Neuronal stem cell (in vitro differentiated cells): ENCODE results near the gene TBC1D4.

Experiments used
- DNase-seq: peaks from one replicate; pipeline ENCODE4 v3.0.0-alpha.2; 2013; ENCODE audit warnings: low spot score
- H2AFZ ChIP-seq: one replicate; pipeline ENCODE4 v1.6.1; 2013; ENCODE audit warnings: mild to moderate bottlenecking, low read length, inconsistent platforms
- H2AK5ac ChIP-seq: 2 replicates; pipeline ENCODE4 v1.6.1; 2013; ENCODE audit warnings: low read depth, mild to moderate bottlenecking, inconsistent platforms, low read length, moderate library complexity, mixed read lengths
- H2BK120ac ChIP-seq: 2 replicates; pipeline ENCODE4 v1.6.1; 2013; ENCODE audit warnings: low read depth, mild to moderate bottlenecking, inconsistent platforms, low read length, moderate library complexity, mixed read lengths
- H2BK12ac ChIP-seq: one replicate; pipeline ENCODE4 v1.6.1; 2013; ENCODE audit warnings: low read length, inconsistent platforms
- H2BK15ac ChIP-seq: 2 replicates; pipeline ENCODE4 v1.6.1; 2013; ENCODE audit warnings: mild to moderate bottlenecking, low read length, inconsistent platforms, mixed read lengths
- H2BK5ac ChIP-seq: one replicate; pipeline ENCODE4 v1.6.1; 2013; ENCODE audit warnings: inconsistent platforms, mild to moderate bottlenecking, low read length, moderate library complexity
- H3K14ac ChIP-seq: one replicate; pipeline ENCODE4 v1.6.1; 2013; ENCODE audit warnings: low read length, inconsistent platforms
- H3K18ac ChIP-seq: 2 replicates; pipeline ENCODE4 v1.6.1; 2013; ENCODE audit warnings: low read length, inconsistent platforms
- H3K23ac ChIP-seq: 2 replicates; pipeline ENCODE4 v1.6.1; 2013; ENCODE audit warnings: low read depth, mild to moderate bottlenecking, mixed read lengths, low read length, inconsistent platforms; ENCODE audit not compliant: poor library complexity
- H3K27ac ChIP-seq: replicated peaks from 3 replicates; pipeline ENCODE4 v1.5.1; 2013; ENCODE audit warnings: low read length, inconsistent platforms
- H3K27me3 ChIP-seq, 3 experiments: 2 replicates each; pipeline ENCODE4 v1.6.1; 2013; ENCODE audit warnings: low read length in 3 of 3, mild to moderate bottlenecking in 2 of 3, inconsistent platforms in 1 of 3, low read depth in 1 of 3, mixed read lengths in 1 of 3, moderate library complexity in 1 of 3; ENCODE audit not compliant: control insufficient read depth in 3 of 3, insufficient read depth in 3 of 3
- H3K36me3 ChIP-seq, 2 donors: replicated peaks in 1 of 2; 2 replicates each; pipeline ENCODE4 v1.6.1; 2013; ENCODE audit warnings: low read length in 2 of 2; ENCODE audit not compliant: control insufficient read depth in 2 of 2, insufficient read depth in 2 of 2
- H3K4ac ChIP-seq: 2 replicates; pipeline ENCODE4 v1.6.1; 2013; ENCODE audit warnings: inconsistent platforms, mild to moderate bottlenecking, low read length, moderate library complexity
- H3K4me1 ChIP-seq, 2 donors: 1 replicate in 1 of 2; 2 replicates in 1 of 2; pipeline ENCODE4 v1.6.1; 2013; ENCODE audit warnings: low read length in 2 of 2, low read depth in 1 of 2; ENCODE audit not compliant: control insufficient read depth in 2 of 2, insufficient read depth in 1 of 2
- H3K4me2 ChIP-seq: one replicate; pipeline ENCODE4 v1.6.1; 2013; ENCODE audit warnings: mild to moderate bottlenecking, low read length, inconsistent platforms; ENCODE audit not compliant: insufficient read depth, poor library complexity, severe bottlenecking
- H3K4me3 ChIP-seq, 2 donors: 2 replicates each; pipeline ENCODE4 v1.5.1; 2013; ENCODE audit warnings: low read length in 2 of 2, mild to moderate bottlenecking in 2 of 2, inconsistent platforms in 1 of 2, moderate library complexity in 1 of 2
- H3K79me1 ChIP-seq: one replicate; pipeline ENCODE4 v1.6.1; 2013; ENCODE audit warnings: low read depth, mild to moderate bottlenecking, inconsistent platforms, low read length, moderate library complexity
- H3K9ac ChIP-seq: one replicate; pipeline ENCODE4 v1.6.1; 2013; ENCODE audit warnings: mild to moderate bottlenecking, low read depth, low read length, inconsistent platforms; ENCODE audit not compliant: poor library complexity
- H3K9me3 ChIP-seq, 2 donors: replicated peaks in 1 of 2; 2 replicates each; pipeline versions ENCODE3 to v1.6.1; 2013; ENCODE audit warnings: low read length in 2 of 2, mild to moderate bottlenecking in 2 of 2, inconsistent platforms in 1 of 2, low read depth in 1 of 2, mixed read lengths in 1 of 2, moderate library complexity in 1 of 2; ENCODE audit not compliant: control insufficient read depth in 2 of 2, insufficient read depth in 1 of 2
- H4K8ac ChIP-seq: one replicate; pipeline ENCODE4 v1.6.1; 2013; ENCODE audit warnings: low read depth, mild to moderate bottlenecking, inconsistent platforms, low read length, moderate library complexity
- H4K91ac ChIP-seq: one replicate; pipeline ENCODE4 v1.6.1; 2013; ENCODE audit warnings: low read length, low read depth, mild to moderate bottlenecking, inconsistent platforms; ENCODE audit not compliant: poor library complexity
- WGBS, 2 donors: extraction: QIAGEN DNeasy Blood & Tissue Kit; methylation state at CpG; one replicate each; pipeline ENCODE4 v1.1.7; 2013; ENCODE audit warnings: missing lambda C conversion rate in 2 of 2, mixed read lengths in 1 of 2; ENCODE audit not compliant: insufficient read length in 2 of 2, insufficient replicate concordance in 1 of 2; ENCODE audit errors: extremely low coverage in 2 of 2; 5-methylcytosine and 5-hydroxymethylcytosine counted together

Gene TBC1D4

DNA sequence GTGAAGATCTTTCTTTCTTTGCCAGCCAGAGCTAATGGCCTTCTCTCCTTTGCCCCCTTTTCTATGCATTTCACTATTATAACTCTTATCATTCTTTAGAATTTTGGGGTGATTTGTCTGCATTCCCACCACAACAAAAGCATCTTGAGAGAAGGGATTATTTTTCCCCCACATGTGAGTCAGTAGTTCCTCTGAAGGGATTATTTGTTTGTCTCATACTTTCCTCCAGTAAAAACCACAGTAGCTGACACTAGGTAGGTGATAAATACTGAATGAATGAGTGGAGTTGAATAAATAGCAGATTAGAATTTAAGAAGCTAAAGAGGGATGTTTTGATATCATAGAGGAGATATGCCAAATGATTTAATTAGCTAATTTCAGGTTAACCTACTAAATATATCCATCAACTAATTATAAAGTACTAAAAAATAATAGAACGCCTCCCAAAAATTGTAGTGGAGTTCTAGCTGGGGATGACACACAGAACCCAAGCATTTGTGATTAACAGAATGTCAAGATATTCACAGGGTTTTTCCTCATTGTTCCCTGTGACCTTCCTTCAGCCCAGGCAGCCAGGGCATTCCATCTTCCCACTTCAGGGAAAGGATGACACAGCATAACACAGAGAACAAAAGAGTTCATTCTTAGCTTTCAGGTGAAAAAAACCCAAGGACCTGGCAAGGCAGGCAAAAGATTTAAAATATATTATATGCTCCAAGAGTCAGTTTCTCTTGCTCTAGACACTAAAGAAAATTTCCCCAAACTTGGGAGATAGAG lies 3.5 kb upstream of the TBC1D4 start:
- no peak overlapping the region for H2BK15ac ChIP-seq

GRCh38 chr13:75482820-75483079 lies 781 bp upstream of the TBC1D4 start:
- Histone ChIP-seq H3K23ac (no peak overlapping the region), H4K8ac (no peak overlapping the region), H3K27me3 (no peaks in the 10 kb centered on the region), H2AK5ac (no peak overlapping the region), H2AFZ (peak overlapping the region; percentile 98), H2BK12ac (no peak overlapping the region), H3K9ac (no peak overlapping the region), H3K4me1 (peaks cover 4 to 5% of the 10 kb centered on the region in 2 donors), H3K14ac (no peak overlapping the region), H3K27ac (no peak overlapping the region), H3K4me3 (peak overlapping the region in 1 of 2 donors; percentile 77), H2BK5ac (no peak overlapping the region), H2BK15ac (no peak overlapping the region), H3K79me1 (peaks cover 1% of the 10 kb centered on the region), H3K9me3 (no peaks in the 10 kb centered on the region), H2BK120ac (no peak overlapping the region), H3K18ac (no peak overlapping the region), H3K4me2 (no peak overlapping the region), H3K36me3 (no peaks in the 10 kb centered on the region), H3K4ac (no peak overlapping the region), H4K91ac (no peak overlapping the region)
- DNase-seq = no peak
- WGBS, 2 donors = no CpG with 5 or more reads among the region's 1 CpG

More for the DNA sequence above, 3.5 kb upstream of the TBC1D4 start:
- no peak overlapping the region for H3K14ac ChIP-seq
- H4K8ac ChIP-seq = no peak overlapping the region
- no peak overlapping the region for H2AK5ac ChIP-seq
- DNase-seq = no peak
- H3K4me3 ChIP-seq = no peak overlapping the region
- no peak overlapping the region for H3K4ac ChIP-seq
- no peak overlapping the region for H4K91ac ChIP-seq
- peaks cover 4 to 5% of the 10 kb centered on the region in 2 donors for H3K4me1 ChIP-seq
- no peak overlapping the region for H3K27ac ChIP-seq
- H2BK120ac ChIP-seq = no peak overlapping the region
- H3K18ac ChIP-seq = no peak overlapping the region
- no peak overlapping the region for H3K9ac ChIP-seq
- no peaks in the 10 kb centered on the region for H3K36me3 ChIP-seq
- no peaks in the 10 kb centered on the region for H3K9me3 ChIP-seq
- no peak overlapping the region for H2AFZ ChIP-seq
- H3K27me3 ChIP-seq = no peaks in the 10 kb centered on the region
- no CpG with 5 or more reads among the region's 1 CpG for WGBS, 2 donors
- H2BK12ac ChIP-seq = no peak overlapping the region
- H2BK5ac ChIP-seq = no peak overlapping the region
- no peak overlapping the region for H3K4me2 ChIP-seq
- no peak overlapping the region for H3K23ac ChIP-seq
- peaks cover 1% of the 10 kb centered on the region for H3K79me1 ChIP-seq

GRCh38 chr13:75481176-75482069 lies 546 bp downstream of the TBC1D4 start:
- H3K79me1 ChIP-seq = peaks cover 1% of the 10 kb centered on the region
- H3K9ac ChIP-seq = peak overlapping the region; percentile 93
- H2AFZ ChIP-seq = peak overlapping the region; percentile 98
- H3K4me1 ChIP-seq = peaks cover 4 to 5% of the 10 kb centered on the region in 2 donors
- H3K23ac ChIP-seq = peak overlapping the region; percentile 85
- H3K27me3 ChIP-seq = no peaks in the 10 kb centered on the region
- no peaks in the 10 kb centered on the region for H3K36me3 ChIP-seq
- H2BK15ac ChIP-seq = peak overlapping the region; percentile 96
- H4K91ac ChIP-seq = no peak overlapping the region
- peak; percentile 51 for DNase-seq
- H3K4me3 ChIP-seq = peak overlapping the region; percentile 77 to 99
- no peaks in the 10 kb centered on the region for H3K9me3 ChIP-seq
- no peak overlapping the region for H2BK12ac ChIP-seq
- H2AK5ac ChIP-seq = peak overlapping the region; percentile 81
- peak overlapping the region; percentile 23 for H3K4ac ChIP-seq
- H3K14ac ChIP-seq = peak overlapping the region; percentile 56
- H3K27ac ChIP-seq = peak overlapping the region; percentile 86
- peak overlapping the region; percentile 86 for H3K4me2 ChIP-seq
- H2BK5ac ChIP-seq = peak overlapping the region; percentile 53
- no peak overlapping the region for H4K8ac ChIP-seq
- WGBS, 2 donors = no CpG with 5 or more reads among the region's 100 CpGs
- H3K18ac ChIP-seq = peak overlapping the region; percentile 96
- no peak overlapping the region for H2BK120ac ChIP-seq

GRCh38 chr13:75480671-75481175 lies 1.2 kb downstream of the TBC1D4 start:
- Histone ChIP-seq H3K23ac (peak overlapping the region; percentile 80), H2BK12ac (no peak overlapping the region), H2AFZ (peak overlapping the region; percentile 98), H2AK5ac (peak overlapping the region; percentile 81), H2BK120ac (no peak overlapping the region), H3K27ac (no peak overlapping the region), H3K4me2 (peak overlapping the region; percentile 86), H4K8ac (no peak overlapping the region), H3K18ac (peak overlapping the region; percentile 91), H3K9me3 (no peaks in the 10 kb centered on the region), H3K36me3 (no peaks in the 10 kb centered on the region), H3K4ac (no peak overlapping the region), H2BK5ac (no peak overlapping the region), H4K91ac (no peak overlapping the region), H2BK15ac (peak overlapping the region; percentile 55), H3K79me1 (peaks cover 1% of the 10 kb centered on the region), H3K27me3 (no peaks in the 10 kb centered on the region), H3K9ac (peak overlapping the region; percentile 93), H3K4me1 (peaks cover 0 to 4% of the 10 kb centered on the region in 2 donors), H3K4me3 (peak overlapping the region; percentile 77 to 99), H3K14ac (no peak overlapping the region)
- peak; percentile 46 for DNase-seq
- WGBS, 2 donors = no CpG with 5 or more reads among the region's 48 CpGs
